Measurements from ENCODE around the gene TSKU. TPM values are rescaled to one million over a fixed set of nuclear protein-coding genes. Genes with fewer than 3 reads are reported as not detected.

TSKU gene
- total RNA-seq, 1 donor from 2014 or later, result 144 TPM

DNA sequence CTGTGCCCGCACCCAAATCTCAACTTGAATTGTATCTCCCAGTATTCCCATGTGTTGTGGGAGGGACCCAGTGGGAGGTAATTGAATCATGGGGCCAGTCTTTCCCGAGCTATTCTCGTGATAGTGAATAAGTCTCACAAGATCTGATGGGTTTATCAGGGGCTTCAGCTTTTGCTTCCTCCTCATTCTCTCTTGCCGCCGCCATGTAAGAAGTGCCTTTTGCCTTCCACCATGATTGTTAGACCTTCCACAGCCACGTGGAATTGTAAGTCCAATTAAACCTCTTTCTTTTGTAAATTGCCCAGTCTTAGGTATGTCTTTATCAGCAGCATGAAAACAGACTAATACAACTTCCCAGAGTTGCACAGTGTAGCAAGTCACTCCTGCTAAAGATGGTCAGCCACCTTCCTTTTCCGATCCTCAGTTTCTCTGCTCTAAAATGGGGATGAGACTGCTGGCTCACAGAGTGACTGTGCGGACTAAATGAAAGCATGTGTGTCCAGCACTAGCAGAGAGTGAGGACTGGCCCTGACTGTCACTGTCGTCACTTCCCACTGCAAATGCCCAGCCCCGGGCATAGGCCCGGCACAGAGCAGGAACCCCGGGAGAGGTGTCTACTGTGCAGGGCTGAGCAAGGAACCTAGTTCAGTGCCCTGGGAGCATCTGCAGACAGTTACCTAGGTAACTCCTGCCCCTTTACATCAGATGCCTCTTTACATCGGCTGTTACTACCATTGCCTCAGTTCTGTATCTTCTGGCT lies 9.5 kb downstream of the TSKU start:
- intact Hi-C loops (cut with DNase I), result no loop called here
- H3K4me3 ChIP-seq, result peak overlapping the region; percentile 4 to 8
- H3K27ac ChIP-seq, result peak overlapping the region; percentile 84
- H3K4me1 ChIP-seq, result peaks cover 100% of the 10 kb centered on the region
- H3K27me3 ChIP-seq, result no peaks in the 10 kb centered on the region
- H3K9me3 ChIP-seq, result no peaks in the 10 kb centered on the region
- TF ChIP-seq POLR2AphosphoS5 (IDR thresholded peaks at IDR 0.05; ENCODE audit: insufficient read depth in 1 of 2, low read depth in 1 of 2) (no peak), POLR2A (IDR thresholded peaks at IDR 0.05) (no peak), CTCF (IDR thresholded peaks at IDR 0.05) (no peak)
- H3K36me3 ChIP-seq, result peaks cover 0 to 19% of the 10 kb centered on the region in 2 donors
- DNase-seq (ENCODE audit: extremely low spot score in 2 of 2), result peak in 1 of 2 donors; percentile 86

DNA sequence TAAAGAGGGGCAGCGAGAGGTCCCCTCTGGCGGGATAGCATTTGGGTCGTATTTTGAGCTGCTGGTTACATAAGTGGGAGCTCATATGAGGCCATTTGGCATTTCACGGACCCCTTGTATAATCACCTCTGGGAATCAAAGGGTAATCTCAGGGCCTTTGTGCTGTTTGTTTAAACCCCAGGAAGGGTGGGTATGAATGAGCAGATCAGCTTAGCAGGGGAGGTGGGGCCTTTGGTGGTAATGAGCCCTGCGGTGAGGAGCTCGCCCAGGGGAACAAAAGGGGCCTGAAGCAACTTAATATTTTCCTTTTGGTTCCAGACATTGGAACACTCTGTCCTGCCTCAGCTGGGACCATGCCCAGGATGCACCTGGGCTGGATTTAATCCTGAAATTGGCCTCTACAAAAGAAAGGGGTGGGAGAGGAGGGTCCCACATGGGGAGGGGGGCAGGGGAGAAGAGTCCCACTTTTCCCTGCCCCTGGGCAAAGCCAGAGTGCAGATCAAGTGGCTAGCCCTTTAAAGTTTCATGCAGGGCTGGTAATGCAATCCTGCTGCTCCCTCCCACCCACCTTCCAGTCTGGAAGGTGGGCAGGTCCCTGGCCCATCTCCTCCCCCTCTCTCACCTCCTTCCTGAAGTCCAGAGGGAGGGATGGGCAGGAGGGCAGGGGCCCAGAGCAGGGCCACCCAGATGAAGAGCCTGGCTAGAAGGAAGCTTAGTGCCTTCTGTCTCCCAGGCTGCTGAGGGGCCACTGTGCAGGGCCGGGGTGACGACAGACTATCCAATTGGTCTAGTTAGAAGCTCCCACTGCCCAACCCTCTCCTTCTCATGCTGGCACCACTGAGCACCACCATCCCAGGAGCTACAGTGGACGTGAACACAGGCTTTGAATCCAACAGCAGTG lies 10.5 kb downstream of the TSKU start:
- H3K9me3 ChIP-seq, result no peaks in the 10 kb centered on the region
- intact Hi-C loops (cut with DNase I), result no loop called here
- peaks cover 0 to 19% of the 10 kb centered on the region in 2 donors for H3K36me3 ChIP-seq
- H3K27me3 ChIP-seq, result no peaks in the 10 kb centered on the region
- no peak for TF ChIP-seq POLR2AphosphoS5 (IDR thresholded peaks at IDR 0.05; ENCODE audit: insufficient read depth in 1 of 2, low read depth in 1 of 2)
- TF ChIP-seq POLR2A (IDR thresholded peaks at IDR 0.05), result no peak
- no peak for TF ChIP-seq CTCF (IDR thresholded peaks at IDR 0.05)
- H3K4me1 ChIP-seq, result peaks cover 100% of the 10 kb centered on the region
- H3K27ac ChIP-seq, result peak overlapping the region; percentile 84
- peak overlapping the region; percentile 4 to 8 for H3K4me3 ChIP-seq
- DNase-seq (ENCODE audit: extremely low spot score in 2 of 2), result peak in 1 of 2 donors; percentile 88

DNA sequence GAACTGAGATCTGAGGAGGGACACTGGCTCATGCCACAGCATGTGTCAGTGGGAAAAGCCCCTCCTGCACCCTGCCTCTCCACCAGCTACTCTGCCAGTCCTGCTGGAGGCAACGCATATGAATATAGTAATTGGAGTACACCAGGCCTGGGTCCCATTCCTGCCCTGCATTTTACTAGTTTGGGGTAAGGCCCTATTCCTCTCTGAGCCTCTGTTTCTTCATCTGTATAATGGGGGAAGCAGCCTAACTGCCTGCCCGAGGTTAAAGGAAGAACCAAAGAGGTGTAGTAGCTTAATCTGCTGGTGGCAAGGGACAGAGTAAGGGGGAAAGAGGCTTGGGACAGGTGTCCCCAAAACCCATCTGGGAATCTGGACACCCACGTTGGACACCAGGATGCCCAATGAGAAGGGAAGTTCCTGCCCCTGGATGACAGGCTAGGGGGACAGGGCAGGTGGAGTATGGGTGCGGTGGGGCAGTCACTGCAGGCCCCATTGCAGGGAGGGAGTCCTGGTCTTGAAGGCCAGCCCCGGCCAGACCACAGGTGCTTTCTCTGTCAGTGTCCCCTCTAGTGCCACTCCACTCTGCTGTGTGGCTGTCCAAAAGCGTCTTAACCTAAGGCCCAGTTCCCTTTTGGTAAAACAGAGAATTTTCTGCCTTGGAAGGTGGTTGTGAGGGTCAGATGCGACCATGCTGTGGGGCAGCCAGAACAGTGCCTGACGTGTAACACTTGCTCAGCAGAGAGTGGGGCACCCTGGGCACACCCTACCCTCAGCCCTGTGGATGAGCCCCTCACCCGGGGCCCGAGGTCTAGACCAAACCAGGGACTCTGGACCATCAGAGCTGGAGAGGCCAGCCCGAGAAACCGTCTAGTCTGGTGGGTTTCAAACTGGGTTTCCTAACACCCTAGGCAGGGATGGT lies 11.5 kb downstream of the TSKU start:
- intact Hi-C loops (cut with DNase I), result loop anchor here (5.0 kb wide), 1 partner anchor 62 kb away; no protein-coding TSS in a partner anchor
- TF ChIP-seq CTCF (IDR thresholded peaks at IDR 0.05) (no peak), POLR2AphosphoS5 (IDR thresholded peaks at IDR 0.05; ENCODE audit: insufficient read depth in 1 of 2, low read depth in 1 of 2) (no peak), POLR2A (IDR thresholded peaks at IDR 0.05) (no peak)
- Histone ChIP-seq H3K36me3 (peaks cover 0 to 19% of the 10 kb centered on the region in 2 donors), H3K9me3 (no peaks in the 10 kb centered on the region), H3K4me3 (no peak overlapping the region), H3K27ac (peak overlapping the region; percentile 84), H3K4me1 (peaks cover 99% of the 10 kb centered on the region), H3K27me3 (no peaks in the 10 kb centered on the region)
- no peak for DNase-seq (ENCODE audit: extremely low spot score in 2 of 2)

- DNase-seq (ENCODE audit: extremely low spot score in 2 of 2), result peak in 1 of 2 donors; percentile 86
- peak overlapping the region; percentile 84 for H3K27ac ChIP-seq
- H3K9me3 ChIP-seq, result no peaks in the 10 kb centered on the region
- TF ChIP-seq POLR2AphosphoS5 (IDR thresholded peaks at IDR 0.05; ENCODE audit: insufficient read depth in 1 of 2, low read depth in 1 of 2) (no peak), CTCF (IDR thresholded peaks at IDR 0.05) (no peak), POLR2A (IDR thresholded peaks at IDR 0.05) (no peak)
- intact Hi-C loops (cut with DNase I), result loop anchor here (5.0 kb wide), 1 partner anchor 63 kb away; no protein-coding TSS in a partner anchor
- no peak overlapping the region for H3K4me3 ChIP-seq
- H3K4me1 ChIP-seq, result peaks cover 99% of the 10 kb centered on the region
- H3K36me3 ChIP-seq, result peaks cover 0 to 19% of the 10 kb centered on the region in 2 donors
- H3K27me3 ChIP-seq, result no peaks in the 10 kb centered on the region
These were observed 12.3 kb downstream of the TSKU start for GRCh38 chr11:76795290-76795935.
